GM21381 (cell line): ENCODE data around the gene MACROD2.

Experiments used
- ATAC-seq: cut with Tn5 transposase; IDR thresholded peaks from one replicate; pipeline ENCODE4 v1.9.1; 2021; ENCODE audit warnings: mild to moderate bottlenecking, moderate library complexity; ENCODE audit not compliant: unreplicated experiment

The MACROD2 gene

DNA sequence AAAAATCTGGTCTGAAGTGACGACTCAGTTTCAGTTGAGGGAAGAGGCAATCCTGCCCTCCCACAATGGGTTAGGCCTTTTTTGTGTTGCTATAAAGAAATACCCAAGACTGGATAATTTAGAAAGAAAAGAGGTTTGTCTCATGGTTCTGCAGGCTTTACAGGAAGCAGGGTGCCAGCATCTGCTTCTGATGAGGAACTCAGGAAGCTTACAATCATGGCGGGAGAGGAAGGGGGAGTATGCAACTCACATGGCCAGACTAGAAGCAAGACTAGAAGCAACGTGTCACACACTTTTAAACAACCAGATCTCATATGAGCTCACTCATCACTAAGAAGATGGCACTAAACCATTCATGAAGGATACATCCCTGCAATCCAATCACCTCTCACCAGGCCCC, 2048.6 kb downstream of the MACROD2 start:
- no peak for ATAC-seq

DNA sequence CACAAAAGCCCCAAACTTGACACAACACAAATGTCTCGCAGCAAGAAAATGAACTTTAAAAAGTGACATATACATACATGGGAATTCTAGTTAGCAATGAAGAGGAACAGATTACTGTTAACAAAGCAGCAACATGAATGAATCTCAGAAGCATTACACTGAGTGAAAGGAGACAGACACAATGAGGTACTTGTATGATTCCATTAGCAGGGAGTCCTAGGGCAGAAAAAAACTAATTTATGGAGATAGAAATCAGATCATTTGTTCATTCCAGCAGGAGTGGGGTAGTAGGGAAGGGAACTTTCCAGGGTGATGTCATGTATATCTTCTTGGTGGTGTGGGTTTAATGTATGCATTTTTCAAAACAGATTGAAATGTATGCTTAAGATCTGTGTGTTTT, 2053.6 kb downstream of the MACROD2 start:
- ATAC-seq: no peak

DNA sequence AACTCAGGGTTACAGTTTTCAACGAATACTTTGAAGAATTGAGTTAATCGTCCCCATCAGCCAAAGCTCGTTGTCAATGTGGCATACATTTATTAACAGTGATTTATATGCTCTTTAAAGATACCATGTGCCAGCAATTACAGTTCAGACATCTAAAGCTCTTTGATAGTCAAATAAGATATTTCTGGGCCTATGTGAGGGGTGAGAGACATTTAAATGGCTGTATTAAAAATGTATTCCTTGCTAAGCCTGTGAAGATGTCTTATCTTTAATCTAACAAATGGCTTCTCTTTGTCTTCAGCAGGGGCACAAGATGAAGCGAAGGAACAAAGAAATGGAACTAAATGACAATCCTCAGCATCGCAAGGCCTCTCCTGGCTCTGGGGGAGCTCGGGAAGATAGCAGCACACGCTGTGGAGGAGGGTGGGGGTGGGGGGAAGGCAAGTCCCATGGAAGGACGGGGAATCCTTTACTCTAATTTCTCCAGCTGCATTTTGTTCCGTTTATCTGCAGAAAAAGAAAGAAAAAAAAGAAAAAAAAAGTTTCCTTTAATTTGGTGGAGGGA, 2054.3 kb downstream of the MACROD2 start:
- ATAC-seq: no peak

GRCh38 chr20:16050366-16050765, 2055.1 kb downstream of the MACROD2 start:
- no peak for ATAC-seq

DNA sequence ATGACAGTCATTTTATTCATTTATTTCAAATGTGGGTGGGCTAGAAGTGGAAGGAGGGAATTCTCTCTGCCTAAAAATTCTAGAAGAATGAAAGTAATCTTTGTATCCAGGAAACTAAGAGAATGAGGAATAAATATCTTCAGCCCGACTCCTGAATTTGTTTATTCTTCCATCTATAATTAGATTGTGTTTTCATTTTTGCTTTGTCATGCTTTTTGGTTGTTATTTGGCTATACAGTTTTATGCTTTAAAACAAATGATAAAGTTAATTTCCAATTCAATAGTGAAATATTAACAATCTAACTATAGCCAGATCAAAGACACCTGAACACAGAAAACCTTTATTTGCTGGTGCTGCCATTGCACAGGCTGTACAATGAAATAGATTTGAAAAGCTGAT, 2056.7 kb downstream of the MACROD2 start:
- no peak for ATAC-seq

GRCh38 chr20:16052456-16052855, 2057.1 kb downstream of the MACROD2 start:
- no peak for ATAC-seq

- no peak for ATAC-seq
Observed at GRCh38 chr20:16054985-16055384, 2059.7 kb downstream of the MACROD2 start.

GRCh38 chr20:16057651-16058050, 2062.3 kb downstream of the MACROD2 start:
- no peak for ATAC-seq

- ATAC-seq: no peak
Observed at GRCh38 chr20:16058268-16058667, 2063.0 kb downstream of the MACROD2 start.

DNA sequence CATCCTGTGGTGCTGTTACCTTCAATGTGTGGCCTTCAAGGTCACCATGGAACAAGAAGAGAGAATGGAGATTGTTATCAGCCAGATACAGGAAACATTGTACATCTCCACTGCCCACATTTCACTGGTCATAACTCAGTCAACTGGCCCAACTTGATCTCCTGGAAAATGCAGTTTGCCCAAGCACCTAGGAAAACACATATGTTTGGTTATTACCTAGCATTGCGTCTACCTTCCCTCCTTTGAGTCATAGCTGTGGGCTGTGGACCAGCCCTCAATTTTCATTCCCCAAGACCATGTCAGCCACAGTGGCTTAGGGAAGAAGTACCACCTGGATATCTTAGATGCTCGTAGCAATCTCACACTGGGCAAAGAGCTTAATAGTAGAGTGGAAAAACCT, 2064.5 kb downstream of the MACROD2 start:
- ATAC-seq: no peak

DNA sequence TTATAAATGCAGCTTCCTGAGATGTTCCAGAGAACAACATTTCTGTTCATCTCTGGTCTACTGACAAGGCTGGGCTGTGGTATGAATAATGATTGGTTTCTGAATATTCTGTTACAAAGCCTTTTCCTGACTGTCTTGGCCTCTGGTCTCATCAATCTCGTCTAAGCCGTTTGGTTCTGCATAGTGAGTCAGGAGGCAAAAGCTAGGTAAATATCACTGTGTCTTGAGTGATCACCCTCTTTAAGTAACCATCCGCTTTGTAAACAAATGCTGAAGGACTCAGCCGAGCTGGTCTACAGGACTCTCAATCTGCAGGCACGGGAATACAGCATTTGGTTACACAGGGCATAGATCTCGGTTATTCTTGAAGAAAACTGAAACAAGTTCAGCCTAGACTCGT, 2066.0 kb downstream of the MACROD2 start:
- no peak for ATAC-seq

GRCh38 chr20:16062661-16063581, 2067.6 kb downstream of the MACROD2 start:
- ATAC-seq: no peak

- no peak for ATAC-seq
Observed at GRCh38 chr20:16063881-16064280, 2068.6 kb downstream of the MACROD2 start.

- no peak for ATAC-seq
Observed at GRCh38 chr20:16064989-16065707, 2069.8 kb downstream of the MACROD2 start.

DNA sequence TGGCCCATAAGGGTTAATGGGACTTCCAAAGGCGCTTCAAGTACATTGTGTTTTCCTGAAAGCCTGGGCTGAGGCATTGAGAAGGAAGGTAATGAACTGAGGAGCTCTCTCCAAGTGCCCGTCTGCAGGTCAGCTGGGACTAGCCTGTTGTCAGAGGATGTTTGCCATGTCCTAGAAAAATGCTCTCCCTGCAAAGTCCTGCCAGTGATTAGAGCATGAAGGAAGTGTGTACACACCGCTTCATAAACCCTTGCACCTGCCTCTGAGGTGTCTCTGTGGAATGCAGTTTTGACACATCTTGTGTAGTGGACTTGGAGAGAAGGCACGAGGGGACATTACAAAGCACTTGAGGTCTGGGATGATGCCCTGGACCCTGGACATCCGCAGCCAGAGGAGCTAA, 2071.3 kb downstream of the MACROD2 start:
- ATAC-seq: no peak

DNA sequence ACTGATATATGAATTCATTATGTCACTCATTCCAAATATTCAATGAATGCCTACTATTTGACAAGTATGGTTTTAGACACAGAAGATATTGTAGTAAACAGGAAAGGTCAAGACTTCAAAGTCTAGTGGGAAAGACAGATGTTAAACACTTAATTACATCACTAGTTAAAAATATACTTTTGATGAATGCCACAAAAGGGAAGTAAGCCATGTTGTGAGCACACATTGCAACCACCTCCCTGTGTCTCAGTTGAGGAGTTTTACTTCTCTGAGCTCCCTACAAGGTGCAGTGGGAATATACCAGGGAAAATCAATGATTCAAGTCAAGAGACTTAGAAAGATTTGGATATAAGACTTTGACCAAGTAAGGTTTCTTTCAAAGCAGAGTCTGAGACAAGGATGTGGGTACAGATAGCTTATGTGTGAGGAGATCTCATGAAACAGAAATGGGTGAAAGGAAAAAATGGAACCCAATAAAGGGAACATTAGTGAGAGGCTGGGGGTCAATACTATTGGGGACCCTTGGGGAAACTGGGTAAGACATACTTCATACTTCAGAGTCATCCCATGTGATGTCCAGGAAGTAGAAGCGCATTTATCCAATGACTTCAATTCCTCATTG, 2074.2 kb downstream of the MACROD2 start:
- peak; percentile 93 for ATAC-seq

DNA sequence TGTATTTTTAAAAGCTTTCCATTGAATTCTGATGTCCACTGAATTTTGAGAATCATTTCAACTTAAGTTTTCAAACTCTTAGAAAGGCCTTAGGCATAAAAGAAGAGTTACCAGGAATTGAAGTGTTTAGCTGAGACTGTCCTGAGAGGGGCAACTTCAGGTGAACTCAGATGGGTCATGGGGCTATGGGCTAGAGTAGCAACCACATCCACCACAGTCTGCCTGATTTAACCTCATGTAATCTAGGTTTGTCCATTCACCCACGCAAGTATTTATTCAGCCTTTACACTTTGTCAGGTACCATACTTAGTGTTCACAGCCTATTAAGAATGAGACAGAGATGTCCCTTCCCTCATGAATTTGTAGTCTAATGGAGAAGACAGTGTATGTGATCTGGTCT, 2076.9 kb downstream of the MACROD2 start:
- no peak for ATAC-seq

GRCh38 chr20:16078172-16078898, 2083.0 kb downstream of the MACROD2 start:
- ATAC-seq: no peak

DNA sequence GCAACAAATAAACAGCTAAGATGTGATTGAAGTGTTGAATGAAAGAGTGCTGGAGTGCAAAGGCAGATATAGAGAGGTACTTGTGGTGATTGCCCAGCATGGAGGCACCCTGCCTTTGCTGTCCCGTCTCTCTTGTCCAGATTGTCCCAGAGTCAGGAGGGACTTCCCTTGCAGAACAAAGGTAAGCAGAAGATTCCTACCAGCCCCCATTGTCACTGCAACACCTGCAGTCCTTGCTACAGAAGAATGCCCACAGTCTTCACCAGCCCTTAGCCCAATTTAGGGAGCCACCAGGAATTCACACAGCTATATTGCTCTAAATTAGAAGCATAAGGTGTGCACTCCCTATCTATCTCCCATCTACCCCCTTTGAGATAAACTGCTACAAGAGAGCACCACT, 2086.1 kb downstream of the MACROD2 start:
- no peak for ATAC-seq

GRCh38 chr20:16082051-16082550, 2086.8 kb downstream of the MACROD2 start:
- ATAC-seq: no peak
